ENCODE results near the gene MRPL23. TPM values are rescaled to one million over a fixed set of nuclear protein-coding genes. Genes with fewer than 3 reads are reported as not detected.

The MRPL23 gene
- total RNA-seq: 100 to 1,000 TPM; 109 to 171 (median 112) TPM

DNA sequence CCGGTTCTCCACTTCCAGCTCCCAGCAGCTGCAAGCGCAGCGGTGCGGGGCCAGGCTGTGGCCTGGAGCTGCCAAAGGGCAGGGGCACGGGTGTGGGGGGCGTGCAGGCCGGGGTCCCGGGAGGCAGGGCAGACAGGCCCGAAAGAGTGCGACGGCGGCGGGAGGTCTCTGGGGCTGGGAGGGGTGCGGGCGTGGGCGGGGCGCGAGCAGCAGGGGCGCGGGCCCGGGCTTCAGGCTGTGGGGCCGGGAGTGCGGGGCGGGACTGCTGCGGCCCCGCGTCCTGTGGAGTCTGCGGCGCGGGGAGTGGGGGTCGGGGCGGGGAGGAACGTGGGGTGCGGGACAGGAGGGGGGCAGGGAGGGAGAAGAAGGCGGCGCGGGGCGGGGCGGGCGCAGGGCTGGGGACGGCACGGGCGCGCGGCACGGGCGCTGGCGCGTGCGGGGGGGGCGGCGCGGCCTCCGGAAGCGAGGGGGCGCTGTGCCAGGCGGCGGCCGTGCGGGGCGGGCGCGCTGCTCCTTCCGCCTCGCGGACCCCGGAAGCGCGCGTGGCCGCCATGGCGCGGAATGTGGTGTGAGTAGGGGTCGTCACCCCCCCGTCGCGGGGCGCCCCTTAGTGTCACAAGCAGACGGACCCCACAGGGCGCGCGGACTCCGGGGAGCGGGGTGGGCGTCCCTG is at the start of gene MRPL23:
Gene MRPL23 (plus strand): TSS at position 521 of the 673 bp plus-strand sequence. CDS start 31 bp downstream, at position 552.
- Histone ChIP-seq H3K4me1 (peaks cover 0 to 6% of the 10 kb centered on the region in 2 donors), H3K27ac (no peak within 1 kb of the TSS), H3K4me3 (no peak within 1 kb of the TSS), H3K27me3 (no peaks in the 10 kb centered on the region), H3K36me3 (no peaks in the 10 kb centered on the region), H3K9me3 (no peaks in the 10 kb centered on the region)
- intact Hi-C loops (cut with DNase I; ENCODE audit: low total_unique reads): loop anchor here (10.0 kb wide), 1 partner anchor 52 kb away; the partner anchor contains the start of gene PRR33
- no peak for DNase-seq (ENCODE audit: low spot score in 2 of 2)
- TF ChIP-seq POLR2A (IDR thresholded peaks at IDR 0.05) (no peak), POLR2AphosphoS5 (IDR thresholded peaks at IDR 0.05) (no peak)
- TF ChIP-seq, protein P1, sequence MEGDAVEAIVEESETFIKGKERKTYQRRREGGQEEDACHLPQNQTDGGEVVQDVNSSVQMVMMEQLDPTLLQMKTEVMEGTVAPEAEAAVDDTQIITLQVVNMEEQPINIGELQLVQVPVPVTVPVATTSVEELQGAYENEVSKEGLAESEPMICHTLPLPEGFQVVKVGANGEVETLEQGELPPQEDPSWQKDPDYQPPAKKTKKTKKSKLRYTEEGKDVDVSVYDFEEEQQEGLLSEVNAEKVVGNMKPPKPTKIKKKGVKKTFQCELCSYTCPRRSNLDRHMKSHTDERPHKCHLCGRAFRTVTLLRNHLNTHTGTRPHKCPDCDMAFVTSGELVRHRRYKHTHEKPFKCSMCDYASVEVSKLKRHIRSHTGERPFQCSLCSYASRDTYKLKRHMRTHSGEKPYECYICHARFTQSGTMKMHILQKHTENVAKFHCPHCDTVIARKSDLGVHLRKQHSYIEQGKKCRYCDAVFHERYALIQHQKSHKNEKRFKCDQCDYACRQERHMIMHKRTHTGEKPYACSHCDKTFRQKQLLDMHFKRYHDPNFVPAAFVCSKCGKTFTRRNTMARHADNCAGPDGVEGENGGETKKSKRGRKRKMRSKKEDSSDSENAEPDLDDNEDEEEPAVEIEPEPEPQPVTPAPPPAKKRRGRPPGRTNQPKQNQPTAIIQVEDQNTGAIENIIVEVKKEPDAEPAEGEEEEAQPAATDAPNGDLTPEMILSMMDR (IDR thresholded peaks at IDR 0.05): no peak

DNA sequence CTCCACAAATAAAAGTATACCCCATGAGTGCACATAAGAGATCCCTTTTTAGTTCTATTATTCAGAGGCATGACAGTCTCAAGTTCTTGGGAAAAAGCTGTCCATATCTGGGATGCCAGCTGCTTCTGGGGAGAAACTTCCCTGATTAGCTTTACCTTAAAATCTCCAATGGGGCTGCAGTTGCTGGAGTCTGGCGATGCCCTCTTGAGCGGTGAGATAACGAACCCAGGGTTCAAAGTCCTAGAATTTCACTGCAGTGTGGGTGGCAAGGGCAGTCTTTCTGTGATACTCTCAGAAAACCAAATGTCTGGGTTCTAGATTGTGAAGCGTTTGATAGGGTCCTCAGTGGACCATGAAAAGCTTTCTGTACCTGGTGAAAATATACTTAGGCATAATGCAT is 48.0 kb upstream of the MRPL23 start:
- Histone ChIP-seq H3K4me1 (no peaks in the 10 kb centered on the region), H3K4me3 (no peak overlapping the region), H3K27me3 (no peaks in the 10 kb centered on the region), H3K27ac (no peak overlapping the region), H3K9me3 (no peaks in the 10 kb centered on the region), H3K36me3 (no peaks in the 10 kb centered on the region)
- intact Hi-C loops (cut with DNase I; ENCODE audit: low total_unique reads): loop anchor here (10.0 kb wide), 1 partner anchor 46 kb away; the partner anchor contains the start of gene MRPL23
- DNase-seq (ENCODE audit: low spot score in 2 of 2): no peak
- no peak for TF ChIP-seq POLR2AphosphoS5 (IDR thresholded peaks at IDR 0.05)
- TF ChIP-seq, protein P1 (IDR thresholded peaks at IDR 0.05): no peak
- no peak for TF ChIP-seq POLR2A (IDR thresholded peaks at IDR 0.05)

DNA sequence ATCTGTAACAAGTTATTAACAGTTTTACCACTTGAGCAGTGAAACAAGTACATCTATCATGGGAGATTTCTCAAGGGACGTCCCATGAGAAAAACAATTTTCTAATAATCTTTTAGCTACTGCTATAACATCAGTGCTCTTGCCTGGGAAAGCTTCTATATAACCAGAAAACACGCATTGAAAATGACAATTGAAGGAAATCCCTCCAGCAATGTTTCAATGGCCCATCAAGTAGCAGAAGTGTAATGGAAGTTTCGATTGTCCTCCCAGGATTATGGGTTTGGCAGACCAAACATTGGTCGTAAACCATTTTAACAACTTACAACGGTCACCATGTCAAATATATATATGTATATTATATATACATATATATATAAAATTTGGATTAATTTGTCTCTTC is 47.4 kb upstream of the MRPL23 start:
- intact Hi-C loops (cut with DNase I; ENCODE audit: low total_unique reads): loop anchor here (10.0 kb wide), 1 partner anchor 45 kb away; the partner anchor contains the start of gene MRPL23

DNA sequence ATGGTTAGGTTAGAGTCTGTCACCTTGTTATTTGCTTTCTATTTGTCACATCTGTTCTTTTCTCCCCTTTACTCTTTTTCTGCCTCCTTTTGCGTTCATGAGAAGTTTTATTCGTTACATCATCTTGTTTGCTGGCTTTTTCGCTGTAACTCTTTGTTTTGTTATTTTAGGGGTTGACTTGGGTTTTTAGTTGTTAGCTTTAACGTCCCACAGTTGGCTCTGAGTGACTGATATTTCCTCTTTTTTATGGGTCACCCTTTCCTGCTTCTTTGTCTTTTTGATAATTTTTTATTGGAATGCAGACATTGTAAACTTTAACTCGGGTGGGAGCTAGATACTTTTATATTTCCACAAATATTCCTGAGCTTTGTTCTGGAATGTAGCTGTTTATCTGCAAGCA is 41.0 kb upstream of the MRPL23 start:
- H3K27ac ChIP-seq: peak overlapping the region; percentile 61 to 73
- TF ChIP-seq POLR2AphosphoS5 (IDR thresholded peaks at IDR 0.05) (no peak), POLR2A (IDR thresholded peaks at IDR 0.05) (no peak)
- TF ChIP-seq, protein P1 (IDR thresholded peaks at IDR 0.05): no peak
- intact Hi-C loops (cut with DNase I; ENCODE audit: low total_unique reads): no loop called here

More for the DNA sequence above, 47.4 kb upstream of the MRPL23 start:
- no peak overlapping the region for H3K4me3 ChIP-seq
- no peaks in the 10 kb centered on the region for H3K27me3 ChIP-seq
- no peak for DNase-seq (ENCODE audit: low spot score in 2 of 2)
- no peaks in the 10 kb centered on the region for H3K4me1 ChIP-seq
- TF ChIP-seq, protein P1 (IDR thresholded peaks at IDR 0.05): no peak
- TF ChIP-seq POLR2AphosphoS5 (IDR thresholded peaks at IDR 0.05): no peak
- no peak for TF ChIP-seq POLR2A (IDR thresholded peaks at IDR 0.05)
- H3K36me3 ChIP-seq: no peaks in the 10 kb centered on the region
- no peak overlapping the region for H3K27ac ChIP-seq
- no peaks in the 10 kb centered on the region for H3K9me3 ChIP-seq

DNA sequence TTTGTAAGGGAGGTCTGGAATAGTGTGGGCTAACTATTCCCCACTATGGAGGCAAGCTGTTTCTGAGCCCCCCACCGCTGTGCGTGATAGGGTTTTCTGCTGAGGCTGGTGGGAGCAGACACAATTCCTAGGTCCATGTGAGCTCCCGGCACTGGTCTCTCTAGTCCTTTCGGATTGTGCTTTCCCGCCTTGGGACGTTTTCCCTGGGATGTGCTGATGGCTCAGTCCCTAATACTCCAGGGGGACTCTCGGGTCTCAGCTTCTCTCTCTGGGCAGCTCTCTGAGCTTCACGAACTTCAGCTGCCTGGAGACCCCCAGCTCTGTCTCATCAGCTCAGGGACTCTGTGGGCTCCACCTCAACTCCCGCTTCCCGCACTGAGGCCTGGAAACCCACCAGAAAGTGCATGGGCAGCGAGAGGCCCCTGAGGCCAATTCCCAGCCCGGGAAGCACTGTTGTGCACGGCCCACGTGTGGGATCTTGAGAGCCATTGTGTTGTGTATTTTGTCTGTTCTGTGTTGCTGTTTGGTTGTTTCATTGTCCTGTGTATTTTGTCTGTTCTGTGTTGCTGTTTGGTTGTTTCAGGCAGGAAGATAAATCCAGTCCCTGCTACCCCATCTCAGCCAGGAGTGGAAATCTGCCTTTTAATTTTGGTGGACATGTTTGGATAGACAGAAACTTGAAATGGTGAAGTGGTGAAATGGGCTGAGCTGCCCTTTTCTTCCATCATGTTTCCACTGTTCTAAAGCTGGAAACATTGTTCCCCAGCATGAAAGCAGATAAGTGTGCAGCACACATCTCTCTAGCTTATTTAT is 40.3 kb upstream of the MRPL23 start:
- intact Hi-C loops (cut with DNase I; ENCODE audit: low total_unique reads): no loop called here
- Histone ChIP-seq H3K4me1 (no peaks in the 10 kb centered on the region), H3K27ac (peak overlapping the region; percentile 61 to 73), H3K4me3 (no peak overlapping the region), H3K27me3 (no peaks in the 10 kb centered on the region), H3K9me3 (no peaks in the 10 kb centered on the region), H3K36me3 (no peaks in the 10 kb centered on the region)
- TF ChIP-seq POLR2AphosphoS5 (IDR thresholded peaks at IDR 0.05) (no peak), POLR2A (IDR thresholded peaks at IDR 0.05) (no peak)
- TF ChIP-seq, protein P1 (IDR thresholded peaks at IDR 0.05): no peak
- DNase-seq (ENCODE audit: low spot score in 2 of 2): no peak

More for the DNA sequence above, 41.0 kb upstream of the MRPL23 start:
- Histone ChIP-seq H3K27me3 (no peaks in the 10 kb centered on the region), H3K9me3 (no peaks in the 10 kb centered on the region), H3K36me3 (no peaks in the 10 kb centered on the region), H3K4me1 (no peaks in the 10 kb centered on the region), H3K4me3 (no peak overlapping the region)
- no peak for DNase-seq (ENCODE audit: low spot score in 2 of 2)
